ENCODE results near the gene RPA3. TPM values are rescaled to one million over a fixed set of nuclear protein-coding genes. Genes with fewer than 3 reads are reported as not detected.

Gene RPA3
- total RNA-seq, 1 experiment from 2014 or later = 108 TPM

DNA sequence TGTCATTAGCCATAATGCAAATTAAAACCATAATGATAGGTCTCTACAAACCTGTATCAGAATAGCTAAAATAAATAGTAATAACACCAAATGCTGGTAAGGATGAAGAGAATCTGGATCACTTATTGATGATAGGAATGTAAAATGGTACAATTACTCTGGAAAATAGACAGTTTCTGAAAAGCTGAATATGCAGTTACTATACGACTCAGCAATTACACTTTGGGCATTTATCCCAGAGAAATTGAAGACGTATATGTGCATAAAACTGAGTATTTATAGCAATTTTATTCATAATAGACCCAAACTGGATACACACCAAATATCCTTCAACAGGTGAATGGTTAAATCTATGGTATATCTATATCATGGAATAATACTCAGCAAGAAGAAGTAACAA is 7.9 kb downstream of the RPA3 start:
- no peaks in the 10 kb centered on the region for H3K36me3 Mint-ChIP-seq (ENCODE audit: insufficient read depth in 1 of 3, low read depth in 3 of 3)
- no peak overlapping the region for H3K9ac ChIP-seq (ENCODE audit: extremely low read depth, insufficient read length, low read length)
- no peak overlapping the region for H2BK120ac ChIP-seq (ENCODE audit: low read depth, low read length, poor library complexity, severe bottlenecking)
- no peak overlapping the region for H4K5ac ChIP-seq (ENCODE audit: insufficient read length, low read depth, low read length)
- no CpG with 5 or more reads among the region's 2 CpGs for WGBS (ENCODE audit: extremely low coverage, insufficient read length, low lambda C conversion rate)
- H3K56ac ChIP-seq (ENCODE audit: insufficient read length, low read depth, low read length) = no peak overlapping the region
- H3K27ac Mint-ChIP-seq = no peak overlapping the region
- no peak overlapping the region for H2BK15ac ChIP-seq (ENCODE audit: low read depth, low read length)
- H3T11ph ChIP-seq (ENCODE audit: low read length) = no peak overlapping the region
- H4K8ac ChIP-seq (replicated peaks; ENCODE audit: insufficient read length, low read depth, low read length) = no peak overlapping the region
- TF ChIP-seq, protein P1, sequence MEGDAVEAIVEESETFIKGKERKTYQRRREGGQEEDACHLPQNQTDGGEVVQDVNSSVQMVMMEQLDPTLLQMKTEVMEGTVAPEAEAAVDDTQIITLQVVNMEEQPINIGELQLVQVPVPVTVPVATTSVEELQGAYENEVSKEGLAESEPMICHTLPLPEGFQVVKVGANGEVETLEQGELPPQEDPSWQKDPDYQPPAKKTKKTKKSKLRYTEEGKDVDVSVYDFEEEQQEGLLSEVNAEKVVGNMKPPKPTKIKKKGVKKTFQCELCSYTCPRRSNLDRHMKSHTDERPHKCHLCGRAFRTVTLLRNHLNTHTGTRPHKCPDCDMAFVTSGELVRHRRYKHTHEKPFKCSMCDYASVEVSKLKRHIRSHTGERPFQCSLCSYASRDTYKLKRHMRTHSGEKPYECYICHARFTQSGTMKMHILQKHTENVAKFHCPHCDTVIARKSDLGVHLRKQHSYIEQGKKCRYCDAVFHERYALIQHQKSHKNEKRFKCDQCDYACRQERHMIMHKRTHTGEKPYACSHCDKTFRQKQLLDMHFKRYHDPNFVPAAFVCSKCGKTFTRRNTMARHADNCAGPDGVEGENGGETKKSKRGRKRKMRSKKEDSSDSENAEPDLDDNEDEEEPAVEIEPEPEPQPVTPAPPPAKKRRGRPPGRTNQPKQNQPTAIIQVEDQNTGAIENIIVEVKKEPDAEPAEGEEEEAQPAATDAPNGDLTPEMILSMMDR (conservative IDR thresholded peaks at IDR 0.05) = no peak
- no peak overlapping the region for H2BK5ac ChIP-seq (ENCODE audit: insufficient read length, low read length)
- no peaks in the 10 kb centered on the region for H3K23me2 ChIP-seq (ENCODE audit: insufficient read length, low read depth, low read length, poor library complexity, severe bottlenecking)
- no peak overlapping the region for H2BK12ac ChIP-seq (ENCODE audit: insufficient read length, low read depth, low read length)
- no peak overlapping the region for H3K4ac ChIP-seq (ENCODE audit: low read depth, low read length)
- no peak overlapping the region for H3K4me3 Mint-ChIP-seq
- no peak overlapping the region for H3K27ac ChIP-seq (ENCODE audit: insufficient read length, low read depth, low read length)
- H3K9me3 Mint-ChIP-seq = no peaks in the 10 kb centered on the region
- peaks cover 2% of the 10 kb centered on the region; the same call in 1 of the 2 replicates for H3K4me1 ChIP-seq (ENCODE audit: insufficient read depth, low read length)
- no peaks in the 10 kb centered on the region for H3K27me3 Mint-ChIP-seq (ENCODE audit: low read depth)
- H3K27me3 ChIP-seq (ENCODE audit: insufficient read depth, low read length) = no peaks in the 10 kb centered on the region
- no peaks in the 10 kb centered on the region for H4K20me1 ChIP-seq (ENCODE audit: control insufficient read depth, insufficient read depth, insufficient read length)
- no peak overlapping the region for H2AFZ ChIP-seq (ENCODE audit: low read length)
- no peak overlapping the region for H3K14ac ChIP-seq (ENCODE audit: insufficient read depth, low read length)
- no peaks in the 10 kb centered on the region for H3K9me3 ChIP-seq (ENCODE audit: control insufficient read depth, low read depth, low read length)
- H4K91ac ChIP-seq (ENCODE audit: insufficient read length, low read depth, low read length) = no peak overlapping the region
- no peak overlapping the region for H3K18ac ChIP-seq (ENCODE audit: insufficient read length, low read depth, low read length)
- H3K4me1 Mint-ChIP-seq = peaks cover 51 to 54% of the 10 kb centered on the region in 2 experiments
- no peak for DNase-seq
- H3K79me2 ChIP-seq (ENCODE audit: insufficient read depth, low read length) = no peaks in the 10 kb centered on the region
- no peak overlapping the region for H2BK20ac ChIP-seq (ENCODE audit: low read depth, low read length, poor library complexity, severe bottlenecking)
- no peak overlapping the region for H3K4me2 ChIP-seq (ENCODE audit: insufficient read depth, insufficient read length, low read length)
- H3K23ac ChIP-seq (ENCODE audit: insufficient read length, low read depth, low read length) = no peak overlapping the region
- no peaks in the 10 kb centered on the region for H3K79me1 ChIP-seq (ENCODE audit: insufficient read depth, low read depth, low read length, poor library complexity, severe bottlenecking)
- H2AK5ac ChIP-seq (ENCODE audit: insufficient read length, low read length) = no peak overlapping the region
